Retinal pigment epithelial cell (primary cell): ENCODE measurements around the gene FBXL7.

Experiments used
- DNase-seq: peaks from one replicate; pipeline ENCODE4 v3.0.0-alpha.2; 2010; ENCODE audit warnings: low read depth
- H3K4me3 ChIP-seq: 2 replicates; pipeline ENCODE4 v1.5.1; 2011; ENCODE audit warnings: mild to moderate bottlenecking, low read length, control low read depth, moderate library complexity
- CTCF ChIP-seq: conservative IDR thresholded peaks from 2 replicates; pipeline ENCODE4 v1.5.1; 2011; ENCODE audit warnings: low read depth, low read length, control low read depth, inconsistent platforms

The FBXL7 gene

GRCh38 chr5:15627109-15627508, 127.1 kb downstream of the FBXL7 start:
- DNase-seq = no peak
- H3K4me3 ChIP-seq = no peak overlapping the region
- no peak for TF ChIP-seq CTCF

GRCh38 chr5:15627647-15628046, 127.7 kb downstream of the FBXL7 start:
- DNase-seq = no peak

GRCh38 chr5:15630441-15630840, 130.5 kb downstream of the FBXL7 start:
- no peak overlapping the region for H3K4me3 ChIP-seq
- no peak for TF ChIP-seq CTCF
- no peak for DNase-seq

More at GRCh38 chr5:15627647-15628046, 127.7 kb downstream of the FBXL7 start:
- no peak for TF ChIP-seq CTCF
- H3K4me3 ChIP-seq = no peak overlapping the region

- H3K4me3 ChIP-seq = no peak overlapping the region
Measured at GRCh38 chr5:15634591-15635288, 134.8 kb downstream of the FBXL7 start.

GRCh38 chr5:15635289-15635616, 135.3 kb downstream of the FBXL7 start:
- no peak for DNase-seq
- no peak overlapping the region for H3K4me3 ChIP-seq
- TF ChIP-seq CTCF = no peak

More at GRCh38 chr5:15634591-15635288, 134.8 kb downstream of the FBXL7 start:
- DNase-seq = peak; percentile 42
- no peak for TF ChIP-seq CTCF

- DNase-seq = no peak
- no peak for TF ChIP-seq CTCF
- no peak overlapping the region for H3K4me3 ChIP-seq
Measured at GRCh38 chr5:15637345-15637744, 137.4 kb downstream of the FBXL7 start.

GRCh38 chr5:15637886-15638285, 137.9 kb downstream of the FBXL7 start:
- H3K4me3 ChIP-seq = no peak overlapping the region
- DNase-seq = no peak

More at GRCh38 chr5:15637886-15638285, 137.9 kb downstream of the FBXL7 start:
- no peak for TF ChIP-seq CTCF
